ENCODE measurements around the gene RAB3GAP2. TPM values are rescaled to one million over a fixed set of nuclear protein-coding genes. Genes with fewer than 3 reads are reported as not detected.
"Not testable (repeated sequence)": the region's sequence is repeated elsewhere in the genome, so short reads cannot be mapped to it uniquely, and the experiment has no call there.

The RAB3GAP2 gene
- total and polyA plus RNA-seq, 2 donors (not counting 1 experiment from before 2014, with no cell fraction given), result 16.9 to 70.5 TPM

- no peak for TF ChIP-seq EZH2 (IDR thresholded peaks at IDR 0.05; ENCODE audit: borderline replicate concordance, insufficient read depth, low read depth, low read length, poor library complexity, severe bottlenecking)
- TF ChIP-seq CTCF (IDR thresholded peaks at IDR 0.05), result no peak
- peak overlapping the region; percentile 81 to 91 for H3K27ac ChIP-seq (ENCODE audit: low read length in 2 of 2)
- peaks cover 11% of the 10 kb centered on the region for H4K20me1 ChIP-seq (ENCODE audit: control insufficient read depth, insufficient read depth, low read length, poor library complexity, severe bottlenecking)
- ATAC-seq (ENCODE audit: low read depth), result no peak
- H3K36me3 ChIP-seq (replicated peaks in 1 of 2; ENCODE audit: control extremely low read depth in 1 of 2, control insufficient read depth in 1 of 2, extremely low read depth in 1 of 2, insufficient read depth in 2 of 2, low read length in 1 of 2), result no peaks in the 10 kb centered on the region
- H3K4me1 ChIP-seq (ENCODE audit: control insufficient read depth in 2 of 2, insufficient read depth in 2 of 2, low read length in 2 of 2), result peaks cover 20 to 41% of the 10 kb centered on the region in 2 donors
- peaks cover 53% of the 10 kb centered on the region for H3K79me2 ChIP-seq (ENCODE audit: control insufficient read depth, insufficient read depth, low read length)
- H3K9ac ChIP-seq (ENCODE audit: low read length), result no peak overlapping the region
- no peaks in the 10 kb centered on the region for H3K27me3 Mint-ChIP-seq
- peak overlapping the region; percentile 93 for H3K27ac Mint-ChIP-seq
- H3K9me3 ChIP-seq (ENCODE audit: control extremely low read depth in 1 of 3, control insufficient read depth in 2 of 3, insufficient read depth in 1 of 3, low read length in 2 of 3), result no peaks in the 10 kb centered on the region
- H3K4me3 ChIP-seq (ENCODE audit: control extremely low read depth in 1 of 5, extremely low read depth in 1 of 5, insufficient read depth in 1 of 5, low read depth in 2 of 5, low read length in 4 of 5), result no peak overlapping the region
- intact Hi-C loops (cut with micrococcal nuclease), result loop anchor here (5.0 kb wide), 1 partner anchor 308 kb away; the partner anchor contains the start of gene MARK1
- CTCF ChIA-PET, result interaction anchor here (0.6 to 5.3 kb wide), 22 partner anchors 9 to 560 kb away, joined by 3 to 49 read pairs (median 4); partner anchors contain the start of gene RAB3GAP2
- no peaks in the 10 kb centered on the region for H3K27me3 ChIP-seq (replicated peaks in 1 of 4; ENCODE audit: control extremely low read depth in 1 of 4, control insufficient read depth in 3 of 4, insufficient read depth in 4 of 4, low read length in 3 of 4)
- H3K4me2 ChIP-seq (replicated peaks; ENCODE audit: low read depth, low read length, poor library complexity, severe bottlenecking), result peak overlapping the region; percentile 62
- no peak overlapping the region for H2AFZ ChIP-seq (ENCODE audit: insufficient read depth, low read depth, low read length, poor library complexity, severe bottlenecking)
- no peaks in the 10 kb centered on the region for H3K9me3 Mint-ChIP-seq (ENCODE audit: insufficient read depth)
- peaks cover 57% of the 10 kb centered on the region for H3K4me1 Mint-ChIP-seq
- POLR2A ChIA-PET, result no interaction called here
- DNase-seq, result no peak
- H3K4me3 Mint-ChIP-seq, result peak overlapping the region; percentile 86
Measured at GRCh38 chr1:220219136-220219442, 53.2 kb downstream of the RAB3GAP2 start.

- H3K4me2 ChIP-seq (replicated peaks; ENCODE audit: low read depth, low read length, poor library complexity, severe bottlenecking); H3K9me3 Mint-ChIP-seq (ENCODE audit: insufficient read depth); H3K9me3 ChIP-seq (ENCODE audit: control extremely low read depth in 1 of 3, control insufficient read depth in 2 of 3, insufficient read depth in 1 of 3, low read length in 2 of 3); H3K27me3 ChIP-seq (replicated peaks in 1 of 4; ENCODE audit: control extremely low read depth in 1 of 4, control insufficient read depth in 3 of 4, insufficient read depth in 4 of 4, low read length in 3 of 4); H3K9ac ChIP-seq (ENCODE audit: low read length); H3K4me3 Mint-ChIP-seq; H2AFZ ChIP-seq (ENCODE audit: insufficient read depth, low read depth, low read length, poor library complexity, severe bottlenecking); H3K27me3 Mint-ChIP-seq; H3K27ac Mint-ChIP-seq; H3K36me3 ChIP-seq (replicated peaks in 1 of 2; ENCODE audit: control extremely low read depth in 1 of 2, control insufficient read depth in 1 of 2, extremely low read depth in 1 of 2, insufficient read depth in 2 of 2, low read length in 1 of 2); H3K4me3 ChIP-seq (ENCODE audit: control extremely low read depth in 1 of 5, extremely low read depth in 1 of 5, insufficient read depth in 1 of 5, low read depth in 2 of 5, low read length in 4 of 5): not testable (repeated sequence)
- POLR2A ChIA-PET, result interaction anchor here (0.8 kb wide), 1 partner anchor 33 kb away, joined by 3 read pairs; no protein-coding TSS in a partner anchor
- CTCF ChIA-PET, result interaction anchor here (0.6 to 5.3 kb wide), 18 partner anchors 8 to 561 kb away, joined by 3 to 49 read pairs (median 4); partner anchors contain the start of gene RAB3GAP2
- Histone ChIP-seq H4K20me1 (ENCODE audit: control insufficient read depth, insufficient read depth, low read length, poor library complexity, severe bottlenecking) (peaks cover 11% of the 10 kb centered on the region), H3K27ac (ENCODE audit: low read length in 2 of 2) (peak overlapping the region in 1 of 2 donors; percentile 91), H3K79me2 (ENCODE audit: control insufficient read depth, insufficient read depth, low read length) (peaks cover 48% of the 10 kb centered on the region), H3K4me1 (ENCODE audit: control insufficient read depth in 2 of 2, insufficient read depth in 2 of 2, low read length in 2 of 2) (peaks cover 20 to 40% of the 10 kb centered on the region in 2 donors)
- no CpG with 5 or more reads among the region's 6 CpGs for WGBS (ENCODE audit: insufficient coverage)
- peak; percentile 37 for ATAC-seq (ENCODE audit: low read depth)
- DNase-seq, result peak; percentile 68
- H3K4me1 Mint-ChIP-seq, result peaks cover 57% of the 10 kb centered on the region
- intact Hi-C loops (cut with micrococcal nuclease), result loop anchor here (1.0 to 5.0 kb wide), 2 partner anchors 309 to 558 kb away; partner anchors contain the start of gene MARK1
- peak; percentile 64 for TF ChIP-seq CTCF (IDR thresholded peaks at IDR 0.05)
Measured at GRCh38 chr1:220218397-220219135, 53.7 kb downstream of the RAB3GAP2 start.

Data from B cell (primary cell).